ENCODE data around the gene RRAD.

RRAD gene

GRCh38 chr16:66888647-66889615 lies 36.4 kb downstream of the RRAD start:
- Mint-ChIP-seq H3K36me3 (ENCODE audit: low read depth) (peaks cover 27% of the 10 kb centered on the region), H3K4me1 (no peaks in the 10 kb centered on the region), H3K9me3 (no peaks in the 10 kb centered on the region), H3K27me3 (ENCODE audit: low read depth) (no peaks in the 10 kb centered on the region), H3K4me3 (no peak overlapping the region), H3K27ac (no peak overlapping the region)
- TF ChIP-seq CTCF (IDR thresholded peaks at IDR 0.05; ENCODE audit: unreplicated experiment in 3 of 3): no peak

DNA sequence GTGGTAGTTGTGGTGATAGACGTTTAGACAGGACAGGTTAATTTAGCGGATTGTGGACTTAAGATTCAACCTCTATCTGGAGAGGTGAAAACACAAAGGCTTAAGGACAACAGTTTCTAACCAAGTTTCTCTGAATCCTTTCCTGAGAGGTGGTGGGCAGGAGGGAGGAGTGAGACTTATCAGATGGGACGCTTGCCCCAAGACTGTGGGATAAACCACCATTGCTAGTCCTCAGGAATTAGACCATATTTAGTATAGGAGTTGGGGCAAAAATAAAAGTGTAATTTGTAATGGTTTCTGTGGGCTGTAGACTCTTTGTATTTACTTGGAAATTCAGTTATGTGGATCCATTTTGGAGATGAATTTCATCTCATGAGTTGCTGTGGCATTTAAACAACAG lies 38.4 kb downstream of the RRAD start:
- no peak overlapping the region for H3K27ac Mint-ChIP-seq
- H3K9me3 Mint-ChIP-seq: no peaks in the 10 kb centered on the region
- H3K36me3 Mint-ChIP-seq (ENCODE audit: low read depth): peaks cover 27% of the 10 kb centered on the region
- no peak overlapping the region for H3K4me3 Mint-ChIP-seq
- TF ChIP-seq CTCF (IDR thresholded peaks at IDR 0.05; ENCODE audit: unreplicated experiment in 3 of 3): no peak
- H3K27me3 Mint-ChIP-seq (ENCODE audit: low read depth): no peaks in the 10 kb centered on the region
- H3K4me1 Mint-ChIP-seq: no peaks in the 10 kb centered on the region

DNA sequence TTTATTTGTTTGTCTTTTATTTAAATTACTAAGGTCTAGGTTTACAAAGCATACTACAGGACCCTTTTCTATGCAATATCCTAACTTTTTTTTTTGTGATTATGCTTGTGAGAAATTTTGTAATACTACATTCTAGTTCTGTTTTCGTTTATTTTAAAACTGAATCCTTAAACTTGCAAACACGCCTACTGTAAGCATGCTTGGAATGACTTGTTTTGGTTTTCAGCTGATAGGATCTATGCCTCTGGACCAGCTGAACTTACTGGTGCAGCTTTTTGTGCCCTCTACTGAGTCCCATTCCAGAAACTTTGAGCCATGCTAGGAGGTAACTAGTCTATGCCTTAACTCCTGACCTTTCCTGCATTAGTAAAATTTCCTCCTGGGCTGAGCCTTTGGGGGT lies 39.0 kb downstream of the RRAD start:
- TF ChIP-seq CTCF (IDR thresholded peaks at IDR 0.05; ENCODE audit: unreplicated experiment in 3 of 3): no peak
- no peak overlapping the region for H3K4me3 Mint-ChIP-seq
- no peaks in the 10 kb centered on the region for H3K27me3 Mint-ChIP-seq (ENCODE audit: low read depth)
- H3K36me3 Mint-ChIP-seq (ENCODE audit: low read depth): peaks cover 27% of the 10 kb centered on the region
- H3K27ac Mint-ChIP-seq: no peak overlapping the region
- H3K4me1 Mint-ChIP-seq: no peaks in the 10 kb centered on the region
- no peaks in the 10 kb centered on the region for H3K9me3 Mint-ChIP-seq

GRCh38 chr16:66885491-66885890 lies 39.8 kb downstream of the RRAD start:
- no peaks in the 10 kb centered on the region for H3K9me3 Mint-ChIP-seq
- no peak overlapping the region for H3K4me3 Mint-ChIP-seq
- H3K36me3 Mint-ChIP-seq (ENCODE audit: low read depth): peaks cover 27% of the 10 kb centered on the region
- H3K27me3 Mint-ChIP-seq (ENCODE audit: low read depth): no peaks in the 10 kb centered on the region
- TF ChIP-seq CTCF (IDR thresholded peaks at IDR 0.05; ENCODE audit: unreplicated experiment in 3 of 3): no peak
- peaks cover under 1% of the 10 kb centered on the region for H3K4me1 Mint-ChIP-seq
- no peak overlapping the region for H3K27ac Mint-ChIP-seq

- Mint-ChIP-seq H3K9me3 (no peaks in the 10 kb centered on the region), H3K4me1 (peaks cover 11% of the 10 kb centered on the region), H3K27ac (no peak overlapping the region), H3K27me3 (ENCODE audit: low read depth) (peaks cover 15% of the 10 kb centered on the region), H3K4me3 (peak overlapping the region; percentile 17 to 54 (median 45)), H3K36me3 (ENCODE audit: low read depth) (peaks cover 22% of the 10 kb centered on the region)
- TF ChIP-seq CTCF (IDR thresholded peaks at IDR 0.05; ENCODE audit: unreplicated experiment in 3 of 3): no peak
Measured at GRCh38 chr16:66882702-66883101, 42.6 kb downstream of the RRAD start.
